NB4 (cell line): ENCODE data around the gene PSMG3.
A peak's percentile ranks its signal among the peaks of the same experiment; 100 is the strongest.

Source experiments
- DNase-seq: peaks from one replicate; pipeline ENCODE4 v3.0.0; 2010; ENCODE audit warnings: low read depth
- H3K4me3 ChIP-seq: one replicate; pipeline ENCODE4 v1.5.1; 2011; ENCODE audit warnings: mild to moderate bottlenecking, low read depth, low read length, moderate library complexity
- MYC ChIP-seq: IDR thresholded peaks from 2 replicates; pipeline ENCODE4 v1.6.1; 2011; ENCODE audit warnings: low read depth, low read length
- POLR2A ChIP-seq: IDR thresholded peaks from 2 replicates; pipeline ENCODE4 v1.6.1; 2011; ENCODE audit warnings: mild to moderate bottlenecking; ENCODE audit not compliant: insufficient read length; ENCODE audit errors: extremely low read depth
- TF ChIP-seq, protein P1 (sequence below): IDR thresholded peaks from one replicate; pipeline ENCODE4 v1.5.1; 2012; ENCODE audit warnings: low read depth, low read length
- TF ChIP-seq, protein P2 (sequence below): IDR thresholded peaks from 2 replicates; pipeline ENCODE4 v1.6.1; 2011; ENCODE audit warnings: low read depth, low read length

The PSMG3 gene

DNA sequence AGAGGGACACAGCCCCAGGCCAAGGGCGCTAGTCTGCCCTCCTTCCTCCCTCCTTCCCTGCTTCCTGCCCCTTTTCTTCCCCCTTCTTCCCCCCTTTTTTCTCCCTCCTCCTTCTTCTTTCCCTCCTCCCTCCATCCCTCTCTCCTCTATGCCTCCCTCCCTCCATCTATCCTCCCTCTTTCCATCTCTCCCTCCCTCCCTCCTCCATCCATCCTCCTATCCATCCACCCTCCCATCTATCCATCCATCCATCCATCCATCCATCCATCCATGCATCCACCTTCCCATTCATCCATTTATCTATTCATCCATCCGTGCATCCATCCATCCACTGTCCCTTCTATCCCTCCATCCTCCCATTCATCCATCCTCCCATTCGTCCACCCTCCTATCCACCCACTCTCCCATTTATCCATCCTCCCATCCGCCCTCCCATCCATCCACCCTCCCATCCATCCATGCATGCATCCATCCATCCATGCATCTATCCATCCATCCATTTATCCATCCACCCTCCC, 24.1 kb upstream of the PSMG3 start:
- no peak overlapping the region for H3K4me3 ChIP-seq
- DNase-seq = no peak
- TF ChIP-seq POLR2A (no peak), MYC (no peak)
- TF ChIP-seq, protein P1, sequence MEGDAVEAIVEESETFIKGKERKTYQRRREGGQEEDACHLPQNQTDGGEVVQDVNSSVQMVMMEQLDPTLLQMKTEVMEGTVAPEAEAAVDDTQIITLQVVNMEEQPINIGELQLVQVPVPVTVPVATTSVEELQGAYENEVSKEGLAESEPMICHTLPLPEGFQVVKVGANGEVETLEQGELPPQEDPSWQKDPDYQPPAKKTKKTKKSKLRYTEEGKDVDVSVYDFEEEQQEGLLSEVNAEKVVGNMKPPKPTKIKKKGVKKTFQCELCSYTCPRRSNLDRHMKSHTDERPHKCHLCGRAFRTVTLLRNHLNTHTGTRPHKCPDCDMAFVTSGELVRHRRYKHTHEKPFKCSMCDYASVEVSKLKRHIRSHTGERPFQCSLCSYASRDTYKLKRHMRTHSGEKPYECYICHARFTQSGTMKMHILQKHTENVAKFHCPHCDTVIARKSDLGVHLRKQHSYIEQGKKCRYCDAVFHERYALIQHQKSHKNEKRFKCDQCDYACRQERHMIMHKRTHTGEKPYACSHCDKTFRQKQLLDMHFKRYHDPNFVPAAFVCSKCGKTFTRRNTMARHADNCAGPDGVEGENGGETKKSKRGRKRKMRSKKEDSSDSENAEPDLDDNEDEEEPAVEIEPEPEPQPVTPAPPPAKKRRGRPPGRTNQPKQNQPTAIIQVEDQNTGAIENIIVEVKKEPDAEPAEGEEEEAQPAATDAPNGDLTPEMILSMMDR = no peak
- TF ChIP-seq, protein P2, sequence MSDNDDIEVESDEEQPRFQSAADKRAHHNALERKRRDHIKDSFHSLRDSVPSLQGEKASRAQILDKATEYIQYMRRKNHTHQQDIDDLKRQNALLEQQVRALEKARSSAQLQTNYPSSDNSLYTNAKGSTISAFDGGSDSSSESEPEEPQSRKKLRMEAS = no peak

DNA sequence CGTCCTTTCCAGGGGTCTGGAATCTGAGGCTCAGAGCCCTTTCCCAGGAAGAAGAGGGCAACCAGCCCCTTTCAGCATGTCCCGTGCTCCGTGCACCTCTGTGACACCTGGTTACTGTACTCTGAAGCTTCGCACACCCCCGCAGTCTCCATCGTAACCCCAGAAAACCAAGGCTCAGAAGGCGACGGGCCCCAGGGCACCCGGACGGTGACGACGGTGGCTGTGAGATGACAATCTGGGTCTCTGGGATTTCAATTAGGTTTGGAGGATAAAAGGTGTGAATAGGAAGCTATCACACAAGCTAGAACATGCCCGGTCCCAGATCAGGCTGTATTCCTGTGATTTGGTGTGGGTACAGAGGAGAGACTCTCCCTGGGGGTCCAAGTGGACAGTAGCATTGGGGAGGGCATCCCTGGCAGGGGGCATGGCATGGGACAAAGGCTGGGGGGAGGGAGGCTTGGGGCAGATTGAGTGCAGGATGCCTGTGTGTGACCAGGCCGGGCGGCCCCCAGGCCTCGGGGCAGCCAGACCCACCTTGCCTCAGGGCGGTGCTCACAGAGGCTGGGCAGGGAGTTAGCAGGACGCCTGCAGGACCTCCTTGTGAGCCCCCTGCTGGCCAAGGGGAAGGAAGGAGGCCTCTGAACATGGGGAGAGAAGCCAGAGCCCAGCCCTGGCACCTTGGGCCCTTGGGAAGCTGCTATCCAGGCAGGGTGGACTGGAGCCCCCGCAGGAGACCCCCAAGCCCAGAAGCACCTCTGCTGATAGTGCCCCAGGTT, 23.4 kb upstream of the PSMG3 start:
- peak; percentile 63 for DNase-seq
- no peak overlapping the region for H3K4me3 ChIP-seq
- TF ChIP-seq, protein P2 = no peak
- no peak for TF ChIP-seq MYC
- TF ChIP-seq, protein P1 = peak; percentile 74
- no peak for TF ChIP-seq POLR2A

GRCh38 chr7:1592299-1592871, 22.6 kb upstream of the PSMG3 start:
- TF ChIP-seq, protein P1 = no peak
- no peak for TF ChIP-seq MYC
- TF ChIP-seq POLR2A = no peak
- TF ChIP-seq, protein P2 = no peak
- no peak for DNase-seq
- H3K4me3 ChIP-seq = no peak overlapping the region

DNA sequence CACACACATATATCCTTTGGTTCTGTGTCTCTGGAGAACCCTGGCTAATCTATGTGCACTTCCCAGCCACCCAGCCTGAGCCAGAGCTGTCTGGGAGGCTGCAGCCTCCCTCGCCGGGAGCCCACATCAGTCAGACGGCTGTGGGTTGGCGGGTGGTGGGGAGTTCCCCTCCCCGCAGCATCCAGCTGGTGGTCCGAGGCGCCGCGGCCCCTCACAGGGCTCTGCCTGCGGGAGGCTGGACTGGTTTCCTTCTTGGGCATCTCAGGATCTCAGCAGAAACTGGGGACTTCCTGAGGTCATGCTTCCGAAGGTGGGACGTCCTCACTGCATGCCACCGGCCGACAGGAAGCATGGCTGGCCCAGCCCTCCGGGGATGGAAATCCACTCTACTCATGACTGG, 22.0 kb upstream of the PSMG3 start:
- no peak overlapping the region for H3K4me3 ChIP-seq
- TF ChIP-seq, protein P1 = no peak
- TF ChIP-seq, protein P2 = no peak
- TF ChIP-seq MYC = no peak
- TF ChIP-seq POLR2A = no peak
- DNase-seq = no peak

DNA sequence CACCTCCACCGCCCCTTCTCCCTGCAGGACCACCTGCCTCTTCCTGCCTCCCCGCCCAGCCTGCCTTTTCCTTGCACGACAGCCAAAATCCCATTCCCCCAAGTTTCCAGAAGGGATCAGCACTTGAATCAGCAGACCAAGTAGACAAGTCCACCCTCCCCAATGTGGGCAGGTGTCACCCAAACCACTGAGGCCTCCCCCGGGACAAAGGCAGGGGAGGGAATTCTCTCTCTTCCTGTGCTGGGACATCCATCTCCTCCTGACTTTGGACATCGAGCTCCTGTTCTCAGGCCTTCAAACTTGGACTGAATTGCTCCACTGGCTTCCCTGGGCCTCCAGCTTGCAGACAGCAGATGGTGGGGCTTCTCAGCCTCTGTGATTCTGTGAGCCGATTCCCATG, 21.6 kb upstream of the PSMG3 start:
- H3K4me3 ChIP-seq = no peak overlapping the region
- DNase-seq = no peak
- TF ChIP-seq, protein P1 = no peak
- TF ChIP-seq, protein P2 = no peak
- no peak for TF ChIP-seq MYC
- no peak for TF ChIP-seq POLR2A
